ENCODE data around the gene MACF1. TPM values are rescaled to one million over a fixed set of nuclear protein-coding genes. Genes with fewer than 3 reads are reported as not detected.

The MACF1 gene
- total and polyA plus RNA-seq, 2 of the 13 experiments (the other 11 are each of a cell fraction or from before 2014, with no cell fraction given) = 36.7 to 65.4 TPM

GRCh38 chr1:39158327-39159086 is 46.0 kb upstream of the MACF1 start (continued):
- TF ChIP-seq KLF6 (CRISPR knock-in tag; IDR thresholded peaks at IDR 0.05) (0 out of 2 replicates have a peak, but pooled peaks have one; percentile 49), SP2 (CRISPR knock-in tag; IDR thresholded peaks at IDR 0.05) (peak; percentile 81), NCOA1 (CRISPR knock-in tag; IDR thresholded peaks at IDR 0.05) (no peak), NKX3-1 (CRISPR knock-in tag; IDR thresholded peaks at IDR 0.05) (no peak), HOXA7 (CRISPR knock-in tag; IDR thresholded peaks at IDR 0.05) (no peak), POLR2G (IDR thresholded peaks at IDR 0.05; ENCODE audit: low read depth, low read length) (peak; percentile 59), ZFP62 (CRISPR knock-in tag; IDR thresholded peaks at IDR 0.05) (no peak), EP300 (IDR thresholded peaks at IDR 0.05; ENCODE audit: low read depth in 2 of 2, low read length in 2 of 2) (0 out of 4 replicates have a peak, but pooled peaks have one; percentile 8 to 25), EP300 (CRISPR knock-in tag; IDR thresholded peaks at IDR 0.05; ENCODE audit: borderline replicate concordance) (no peak), KMT2A (CRISPR knock-in tag; IDR thresholded peaks at IDR 0.05) (peak; percentile 59; the same call in 1 of the 2 replicates), HOXA5 (CRISPR knock-in tag; IDR thresholded peaks at IDR 0.05) (peak; percentile 53; the same call in 1 of the 2 replicates), SPEN (CRISPR knock-in tag; IDR thresholded peaks at IDR 0.05; ENCODE audit: low read depth) (peak; percentile 87), ZNF446 (CRISPR knock-in tag; IDR thresholded peaks at IDR 0.05) (no peak), FOXK2 (IDR thresholded peaks at IDR 0.05) (peak; percentile 64), ZNF879 (CRISPR knock-in tag; IDR thresholded peaks at IDR 0.05) (no peak), MEIS1 (CRISPR knock-in tag; IDR thresholded peaks at IDR 0.05; ENCODE audit: borderline replicate concordance) (peak; percentile 46; the same call in 1 of the 2 replicates), ZBTB38 (CRISPR knock-in tag; IDR thresholded peaks at IDR 0.05) (no peak), AGO1 (IDR thresholded peaks at IDR 0.05; ENCODE audit: low read depth, low read length, poor library complexity, severe bottlenecking) (no peak), ARID4A (CRISPR knock-in tag; IDR thresholded peaks at IDR 0.05; ENCODE audit: borderline replicate concordance) (peak; percentile 89), DRAP1 (CRISPR knock-in tag; IDR thresholded peaks at IDR 0.05) (peak; percentile 58; the same call in 1 of the 2 replicates), PLSCR1 (CRISPR knock-in tag; IDR thresholded peaks at IDR 0.05; ENCODE audit: borderline replicate concordance) (no peak; the same call in 1 of the 2 replicates), ZNF605 (CRISPR knock-in tag; IDR thresholded peaks at IDR 0.05) (peak; percentile 20; the same call in 1 of the 2 replicates), HMGA1 (CRISPR knock-in tag; conservative IDR thresholded peaks at IDR 0.05) (no peak), NFRKB (IDR thresholded peaks at IDR 0.05) (no peak)
- TF ChIP-seq, protein P1, sequence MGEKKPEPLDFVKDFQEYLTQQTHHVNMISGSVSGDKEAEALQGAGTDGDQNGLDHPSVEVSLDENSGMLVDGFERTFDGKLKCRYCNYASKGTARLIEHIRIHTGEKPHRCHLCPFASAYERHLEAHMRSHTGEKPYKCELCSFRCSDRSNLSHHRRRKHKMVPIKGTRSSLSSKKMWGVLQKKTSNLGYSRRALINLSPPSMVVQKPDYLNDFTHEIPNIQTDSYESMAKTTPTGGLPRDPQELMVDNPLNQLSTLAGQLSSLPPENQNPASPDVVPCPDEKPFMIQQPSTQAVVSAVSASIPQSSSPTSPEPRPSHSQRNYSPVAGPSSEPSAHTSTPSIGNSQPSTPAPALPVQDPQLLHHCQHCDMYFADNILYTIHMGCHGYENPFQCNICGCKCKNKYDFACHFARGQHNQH (CRISPR knock-in tag; IDR thresholded peaks at IDR 0.05) = 0 out of 2 replicates have a peak, but pooled peaks have one; percentile 59

Measured in HepG2 (cell line).